Stimulated activated CD4-positive, alpha-beta T cell treated with anti-CD3 and anti-CD28 coated beads, Interleukin-4, amount 100 ng/mL, for 24 hours (primary cell): Measurements from ENCODE around the gene MPPED1.

ENCODE experiments used
- DNase-seq: peaks from one replicate; pipeline ENCODE4 v3.0.0-alpha.2; 2020

Gene MPPED1

GRCh38 chr22:43412808-43413795 is 1.3 kb downstream of the MPPED1 start:
- DNase-seq: no peak

- no peak for DNase-seq
These were observed 2.0 kb downstream of the MPPED1 start for GRCh38 chr22:43413826-43414225.

- no peak for DNase-seq
These were observed 3.9 kb downstream of the MPPED1 start for GRCh38 chr22:43415681-43416080.

- no peak for DNase-seq
These were observed 5.7 kb downstream of the MPPED1 start for GRCh38 chr22:43417555-43417954.

- DNase-seq: no peak
These were observed 6.4 kb downstream of the MPPED1 start for GRCh38 chr22:43418079-43418825.

- no peak for DNase-seq
These were observed 7.7 kb downstream of the MPPED1 start for GRCh38 chr22:43419371-43420080.

GRCh38 chr22:43421046-43421665 is 9.3 kb downstream of the MPPED1 start:
- no peak for DNase-seq

- no peak for DNase-seq
These were observed 10.3 kb downstream of the MPPED1 start for GRCh38 chr22:43421914-43422615.

GRCh38 chr22:43423046-43423445 is 11.2 kb downstream of the MPPED1 start:
- DNase-seq: no peak

- no peak for DNase-seq
These were observed 12.4 kb downstream of the MPPED1 start for GRCh38 chr22:43424201-43424600.

- no peak for DNase-seq
These were observed 13.1 kb downstream of the MPPED1 start for GRCh38 chr22:43424666-43425630.

- no peak for DNase-seq
These were observed 14.4 kb downstream of the MPPED1 start for GRCh38 chr22:43425976-43426785.

- no peak for DNase-seq
These were observed 15.0 kb downstream of the MPPED1 start for GRCh38 chr22:43426816-43427215.

GRCh38 chr22:43427296-43428004 is 15.6 kb downstream of the MPPED1 start:
- DNase-seq: no peak

GRCh38 chr22:43428005-43428485 is 16.2 kb downstream of the MPPED1 start:
- no peak for DNase-seq

- DNase-seq: no peak
These were observed 16.7 kb downstream of the MPPED1 start for GRCh38 chr22:43428521-43428920.

- DNase-seq: no peak
These were observed 17.6 kb downstream of the MPPED1 start for GRCh38 chr22:43429426-43429825.

- no peak for DNase-seq
These were observed 20.2 kb downstream of the MPPED1 start for GRCh38 chr22:43431808-43432554.
